OCI-LY3 (cell line): Measurements from ENCODE around the gene AQP12A.

Experiments
- CTCF ChIP-seq: fragments of 200-600, 300-600 bp; sonication (generic); IDR thresholded peaks from 2 replicates; pipeline ENCODE4 v1.5.1; 2014; ENCODE audit warnings: antibody characterized with exemption, low read length, low read depth
- EZH2phosphoT487 ChIP-seq: fragments of 200-600 bp; shearing (Covaris generic); IDR thresholded peaks from 2 replicates; pipeline ENCODE4 v1.6.1; 2018; ENCODE audit warnings: antibody characterized with exemption, mixed run types, low read depth

- TF ChIP-seq CTCF (no peak), EZH2phosphoT487 (no peak)
Measured at GRCh38 chr2:240737512-240737911, 45.8 kb downstream of the AQP12A start.
